GM19452 (cell line): ENCODE data around the gene DDX21.
"Not testable (repeated sequence)": the region's sequence is repeated elsewhere in the genome, so short reads cannot be mapped to it uniquely, and the experiment has no call there.

Source experiments
- ATAC-seq: cut with Tn5 transposase; IDR thresholded peaks from one replicate; pipeline ENCODE4 v1.9.1; 2021; ENCODE audit not compliant: unreplicated experiment

The DDX21 gene

DNA sequence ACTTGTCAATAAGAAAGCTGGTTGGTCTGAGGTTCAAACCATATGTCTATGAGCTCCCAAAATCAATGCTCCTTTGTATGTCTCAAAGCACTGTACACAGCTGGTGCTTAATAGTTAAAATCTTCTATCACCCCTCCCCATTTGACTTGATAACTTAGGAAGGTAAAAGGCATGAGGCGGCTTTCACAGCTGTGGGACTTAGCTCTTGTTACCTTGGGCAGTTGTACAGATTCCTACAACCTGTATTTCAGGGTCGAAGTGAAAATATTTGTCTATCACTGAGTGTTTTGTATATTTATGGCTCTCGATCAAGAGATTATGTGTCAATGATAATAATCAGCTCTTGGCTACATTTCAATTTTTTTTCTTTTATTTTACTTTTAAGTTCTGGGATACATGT is 31.6 kb downstream of the DDX21 start:
- ATAC-seq = no peak

DNA sequence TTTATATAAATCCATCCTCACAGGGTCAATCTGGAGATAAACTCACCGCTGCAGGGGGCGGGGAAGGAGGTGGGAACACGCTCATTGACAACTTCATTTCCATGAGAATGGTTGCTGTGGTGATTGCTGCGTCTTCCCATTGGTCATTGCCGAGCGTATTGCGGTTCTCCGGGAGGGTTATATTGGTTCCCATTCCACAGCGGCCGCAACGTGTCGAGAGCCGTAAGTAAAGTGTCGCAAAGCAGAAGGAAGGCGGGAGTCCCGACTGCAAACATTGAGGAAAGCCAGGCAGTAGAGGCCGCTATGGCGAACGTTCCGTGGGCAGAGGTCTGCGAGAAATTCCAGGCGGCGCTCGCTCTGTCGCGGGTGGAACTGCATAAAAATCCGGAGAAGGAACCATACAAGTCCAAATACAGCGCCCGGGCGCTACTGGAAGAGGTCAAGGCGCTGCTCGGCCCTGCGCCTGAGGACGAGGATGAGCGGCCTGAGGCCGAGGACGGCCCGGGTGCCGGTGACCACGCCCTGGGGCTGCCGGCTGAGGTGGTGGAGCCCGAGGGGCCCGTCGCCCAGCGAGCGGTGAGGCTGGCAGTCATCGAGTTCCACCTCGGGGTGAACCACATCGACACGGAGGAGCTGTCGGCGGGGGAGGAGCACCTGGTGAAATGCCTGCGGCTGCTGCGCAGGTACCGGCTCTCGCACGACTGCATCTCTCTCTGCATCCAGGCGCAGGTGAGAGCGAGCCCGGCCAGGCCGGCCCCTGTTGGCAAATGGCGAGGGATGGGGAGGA is 32.8 kb downstream of the DDX21 start, which contains the start of gene KIFBP:
Gene KIFBP, plus strand, starts transcription at position 274 of the 787 bp plus-strand sequence. Its CDS starts 30 bp downstream, at position 304.
- ATAC-seq = peak; percentile 76

DNA sequence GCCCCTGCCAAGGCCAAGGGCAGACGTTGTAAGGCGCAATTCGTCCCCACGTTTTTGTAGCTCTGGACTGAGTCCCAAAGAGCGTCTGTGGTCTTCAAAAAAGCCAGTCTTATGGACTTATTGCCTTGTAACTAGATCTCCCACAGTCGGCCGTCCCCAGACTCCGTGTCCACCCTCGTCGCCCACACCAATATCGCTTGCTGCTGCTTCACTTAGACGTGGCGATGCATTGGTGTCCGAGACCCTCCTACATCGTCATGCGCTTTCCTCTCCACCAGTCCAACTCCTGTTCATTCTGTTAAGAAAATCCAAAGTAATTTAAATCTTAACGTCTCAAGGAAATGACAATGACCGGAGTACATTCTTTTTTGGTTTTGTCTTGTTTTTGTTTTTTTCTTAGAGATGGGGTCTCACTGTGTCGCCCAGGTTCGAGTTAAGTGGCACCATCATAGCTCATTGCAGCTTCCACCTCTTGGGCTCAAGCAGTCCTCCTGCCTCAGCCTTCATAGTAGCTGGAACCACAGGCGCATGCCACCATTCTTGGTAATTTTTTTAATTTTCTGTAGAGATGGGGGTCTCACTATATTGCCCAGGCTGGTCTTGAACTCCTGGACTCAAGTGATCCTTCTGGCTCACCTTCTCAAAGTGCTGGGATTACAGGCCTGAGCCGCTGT is 33.5 kb downstream of the DDX21 start:
- no peak for ATAC-seq

- no peak for ATAC-seq
Measured at GRCh38 chr10:68992636-68993440, 36.9 kb downstream of the DDX21 start.

DNA sequence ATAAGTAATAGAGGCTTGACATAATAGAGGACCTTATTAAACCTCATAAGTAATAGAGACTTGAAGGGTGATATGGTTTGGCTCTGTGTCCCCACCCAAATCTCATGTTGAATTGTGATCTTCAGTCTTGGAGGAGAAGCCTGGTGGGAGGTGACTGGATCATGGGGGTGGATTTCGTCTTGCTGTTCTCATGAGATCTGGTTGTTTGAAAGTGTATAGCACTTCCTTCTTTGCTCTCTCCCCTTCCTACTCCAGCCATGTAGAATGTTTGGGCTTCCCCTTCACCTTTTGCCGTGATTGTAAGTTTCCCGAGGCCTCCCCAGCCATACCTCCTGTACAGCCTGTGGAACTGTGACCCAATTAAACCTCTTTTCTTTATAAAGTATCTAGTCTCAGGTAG is 41.2 kb downstream of the DDX21 start:
- peak; percentile 37 for ATAC-seq

DNA sequence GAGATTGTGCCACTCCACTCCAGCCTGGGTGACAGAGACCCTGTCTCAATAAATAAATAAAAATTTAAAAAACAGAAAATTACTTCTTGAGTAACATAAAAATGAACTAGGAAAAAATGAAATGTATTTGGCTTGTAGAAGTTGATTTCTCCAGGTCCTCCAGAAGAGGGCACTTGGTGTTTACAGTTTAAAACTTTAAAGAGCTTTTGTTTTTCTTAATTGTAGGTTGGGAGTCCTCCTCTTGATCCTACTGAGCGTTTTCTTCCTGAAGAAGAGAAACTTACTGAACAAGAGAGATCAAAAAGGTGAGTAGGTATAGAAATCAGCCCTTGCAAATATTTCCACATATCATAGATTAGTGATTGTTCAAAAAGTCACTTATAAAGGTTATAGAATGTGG is 48.9 kb downstream of the DDX21 start:
- ATAC-seq = no peak

DNA sequence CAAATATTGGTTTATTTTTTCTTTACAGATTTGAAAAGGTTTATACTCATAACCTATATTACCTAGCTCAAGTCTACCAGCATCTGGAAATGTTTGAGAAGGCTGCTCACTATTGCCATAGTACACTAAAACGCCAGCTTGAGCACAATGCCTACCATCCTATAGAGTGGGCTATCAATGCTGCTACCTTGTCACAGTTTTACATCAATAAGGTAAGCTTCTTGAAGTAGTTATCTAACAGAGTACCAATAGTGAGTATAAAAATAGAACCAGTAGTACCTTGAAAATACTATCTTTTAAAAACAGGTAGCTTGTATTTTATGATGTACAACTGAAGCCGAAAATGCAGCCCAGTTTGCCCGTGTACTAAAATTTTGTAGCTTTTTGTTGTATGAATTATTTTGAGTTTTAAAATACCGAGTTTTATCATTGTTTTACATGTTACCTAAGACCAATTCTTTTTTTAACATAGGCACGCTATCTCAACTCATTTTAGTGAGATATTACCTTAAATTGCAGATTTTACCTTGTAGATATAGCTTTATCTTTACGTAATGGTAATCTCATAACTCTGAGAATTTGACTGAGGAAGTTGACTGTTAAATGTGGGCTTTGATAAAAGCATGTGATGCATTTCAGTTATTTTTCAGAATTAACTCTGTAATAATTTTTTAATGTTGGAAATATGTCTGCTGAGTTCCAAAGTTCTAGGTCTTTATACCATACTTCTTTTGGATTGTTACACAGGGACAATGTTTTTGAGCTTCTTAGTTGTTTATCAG is 49.9 kb downstream of the DDX21 start:
- ATAC-seq = no peak

GRCh38 chr10:69007260-69007659 is 51.3 kb downstream of the DDX21 start:
- no peak for ATAC-seq

DNA sequence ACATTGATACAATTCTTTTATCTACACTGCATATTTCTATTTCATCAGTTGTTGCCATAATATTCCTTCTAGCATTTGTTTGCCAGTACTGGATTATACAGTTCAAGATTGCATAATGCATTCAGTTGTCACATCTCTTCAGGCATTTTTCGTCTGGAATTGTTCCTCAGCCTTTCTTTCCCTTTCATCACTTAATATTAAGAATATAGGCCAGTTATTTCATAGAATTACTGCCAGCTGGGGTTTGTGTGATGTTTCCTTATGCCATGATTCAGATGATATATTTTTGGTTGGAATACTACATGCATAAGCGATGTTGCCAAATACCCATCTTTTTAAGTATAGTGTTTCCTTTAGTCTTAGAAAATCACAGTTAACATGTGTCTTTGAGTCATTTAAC is 53.4 kb downstream of the DDX21 start:
- ATAC-seq = no peak

GRCh38 chr10:69010151-69010640 is 54.2 kb downstream of the DDX21 start:
- ATAC-seq = no peak

- ATAC-seq = not testable (repeated sequence)
Measured at GRCh38 chr10:69012778-69013177, 56.8 kb downstream of the DDX21 start.

DNA sequence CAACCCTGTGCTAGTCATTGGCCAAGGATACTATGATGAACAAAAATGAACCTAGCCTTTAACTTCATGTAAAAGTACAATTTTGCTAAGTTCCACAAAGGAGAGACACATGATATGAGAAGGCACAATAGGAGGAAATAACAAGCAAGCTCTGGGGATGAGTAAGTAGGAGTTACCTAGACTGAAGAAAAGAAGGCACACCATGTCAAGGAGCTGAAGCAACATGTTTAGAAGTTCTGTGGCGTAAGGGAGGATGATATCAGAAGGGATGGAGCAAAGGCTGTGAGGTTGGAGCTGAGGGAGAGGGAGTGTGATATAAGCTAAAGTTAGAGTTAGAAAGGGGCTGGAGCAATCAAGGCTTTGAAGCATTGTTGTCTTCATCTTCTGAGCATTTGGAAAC is 58.2 kb downstream of the DDX21 start:
- ATAC-seq = no peak

- ATAC-seq = no peak
Measured at GRCh38 chr10:69018613-69019012, 62.6 kb downstream of the DDX21 start.

- no peak for ATAC-seq
Measured at GRCh38 chr10:69022611-69023010, 66.6 kb downstream of the DDX21 start.

GRCh38 chr10:69025370-69025896 is 69.5 kb downstream of the DDX21 start:
- ATAC-seq = no peak

DNA sequence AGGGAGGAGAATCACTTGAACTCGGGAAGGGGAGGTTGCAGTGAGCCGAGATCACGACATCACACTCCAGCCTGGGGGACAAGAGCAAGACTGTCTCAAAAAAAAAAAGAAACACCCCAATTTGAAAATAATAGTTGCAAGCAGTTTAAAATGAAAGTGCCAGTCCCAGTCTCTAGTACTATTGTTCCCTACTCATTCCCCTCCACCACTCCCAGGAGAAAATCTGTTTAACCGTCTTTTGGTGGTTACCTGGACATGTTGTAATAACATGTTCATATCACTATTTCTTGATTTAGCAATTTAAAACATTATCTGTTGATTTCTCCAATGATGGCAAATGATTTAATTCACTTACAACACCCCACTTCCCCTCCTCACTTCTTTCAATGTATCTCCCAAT is 77.3 kb downstream of the DDX21 start:
- ATAC-seq = no peak
